HG03571 (cell line): Measurements from ENCODE around the gene TAX1BP1.

ENCODE experiments used
- ATAC-seq: cut with Tn5 transposase; IDR thresholded peaks from one replicate; pipeline ENCODE4 v1.9.1; 2021; ENCODE audit not compliant: unreplicated experiment

Gene TAX1BP1

GRCh38 chr7:27875061-27875460, 135.1 kb downstream of the TAX1BP1 start:
- ATAC-seq, result no peak

GRCh38 chr7:27875832-27876231, 135.9 kb downstream of the TAX1BP1 start:
- ATAC-seq, result no peak

GRCh38 chr7:27876756-27877155, 136.8 kb downstream of the TAX1BP1 start:
- ATAC-seq, result no peak
